PFSK-1 (cell line): Measurements from ENCODE around the gene ZC3H12C.

Source experiments
- FOXP2 ChIP-seq: optimal IDR thresholded peaks from 2 replicates; pipeline ENCODE3; 2011; ENCODE audit warnings: borderline replicate concordance, control low read depth, inconsistent platforms; ENCODE audit not compliant: insufficient read depth; ENCODE audit errors: extremely low read length, extremely low read depth
- POLR2AphosphoS5 ChIP-seq: IDR thresholded peaks from 2 replicates; pipeline ENCODE4 v1.6.1; 2012; ENCODE audit warnings: low read depth, mild to moderate bottlenecking, control low read depth, low read length, moderate library complexity
- REST ChIP-seq, 2 experiments: IDR thresholded peaks; 2 replicates each; pipeline versions ENCODE4 v1.6.1 to v1.8.0; 2011 to 2012; ENCODE audit warnings: low read depth in 2 of 2, low read length in 2 of 2, control low read depth in 1 of 2, inconsistent platforms in 1 of 2, mild to moderate bottlenecking in 1 of 2, moderate library complexity in 1 of 2; ENCODE audit not compliant: insufficient read depth in 1 of 2
- SIN3A ChIP-seq: IDR thresholded peaks from 2 replicates; pipeline ENCODE4 v1.6.1; 2012; ENCODE audit warnings: mild to moderate bottlenecking, low read length, moderate library complexity, borderline replicate concordance; ENCODE audit not compliant: insufficient read depth
- TAF1 ChIP-seq: IDR thresholded peaks from 2 replicates; pipeline ENCODE4 v1.6.1; 2012; ENCODE audit warnings: low read length, control low read depth, borderline replicate concordance; ENCODE audit not compliant: insufficient read depth

Gene ZC3H12C

GRCh38 chr11:110089617-110090282, 3.4 kb upstream of the ZC3H12C start:
- TF ChIP-seq TAF1 (no peak), REST (IDR thresholded peaks at IDR 0.05; ENCODE audit: insufficient read depth in 1 of 2, low read depth in 2 of 2, low read length in 2 of 2) (no peak), FOXP2 (no peak)

GRCh38 chr11:110090466-110091026, 2.6 kb upstream of the ZC3H12C start:
- TF ChIP-seq TAF1 (no peak), REST (IDR thresholded peaks at IDR 0.05; ENCODE audit: insufficient read depth in 1 of 2, low read depth in 2 of 2, low read length in 2 of 2) (no peak), SIN3A (no peak), FOXP2 (no peak)

GRCh38 chr11:110092111-110092514, 1.1 kb upstream of the ZC3H12C start:
- TF ChIP-seq REST (IDR thresholded peaks at IDR 0.05; ENCODE audit: insufficient read depth in 1 of 2, low read depth in 2 of 2, low read length in 2 of 2) (no peak), POLR2AphosphoS5 (no peak), TAF1 (no peak; the same call in 1 of the 2 replicates), FOXP2 (no peak), SIN3A (no peak)

- TF ChIP-seq TAF1 = 0 out of 2 replicates have a peak, but pooled peaks have one; percentile 38
- no peak for TF ChIP-seq SIN3A
- no peak for TF ChIP-seq REST (IDR thresholded peaks at IDR 0.05; ENCODE audit: insufficient read depth in 1 of 2, low read depth in 2 of 2, low read length in 2 of 2)
- TF ChIP-seq FOXP2 = peak; percentile 23
- no peak; the same call in 1 of the 2 replicates for TF ChIP-seq POLR2AphosphoS5
These were observed 460 bp downstream of the ZC3H12C start for GRCh38 chr11:110093407-110094297.
